NCI-H1092 treated with DMSO at 0.1 percent for 48 hours (cell line): ENCODE results near the gene WDCP.

Experiments used
- DNase-seq: peaks from one replicate; lab custom pipeline; 2025; lab: John Stamatoyannopoulos, UW

Gene WDCP

DNA sequence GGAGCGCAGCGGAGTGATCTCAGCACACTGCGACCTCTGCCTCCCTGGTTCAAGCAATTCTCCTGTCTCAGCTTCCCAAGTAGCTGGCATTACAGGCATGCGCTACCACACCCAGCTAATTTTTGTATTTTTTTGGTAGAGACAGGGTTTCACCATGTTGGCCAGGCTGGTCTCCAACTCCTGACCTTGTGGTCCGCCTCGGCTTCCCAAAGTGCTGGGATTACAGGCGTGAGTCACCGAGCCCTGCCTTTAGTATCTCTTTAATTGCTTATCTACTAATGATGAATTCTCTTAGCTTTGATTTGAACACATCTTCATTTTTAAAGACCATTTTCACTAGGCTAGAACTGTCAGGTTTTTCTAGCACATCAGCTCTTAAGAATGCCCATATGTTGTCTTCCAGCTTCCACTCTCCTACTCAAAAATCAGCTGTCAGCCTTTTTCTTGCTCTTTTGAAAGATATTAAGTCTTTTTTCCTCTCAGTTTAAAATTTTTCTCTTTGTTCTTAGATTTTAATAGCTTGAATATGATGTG lies 53.4 kb downstream of the WDCP start:
- no peak for DNase-seq

DNA sequence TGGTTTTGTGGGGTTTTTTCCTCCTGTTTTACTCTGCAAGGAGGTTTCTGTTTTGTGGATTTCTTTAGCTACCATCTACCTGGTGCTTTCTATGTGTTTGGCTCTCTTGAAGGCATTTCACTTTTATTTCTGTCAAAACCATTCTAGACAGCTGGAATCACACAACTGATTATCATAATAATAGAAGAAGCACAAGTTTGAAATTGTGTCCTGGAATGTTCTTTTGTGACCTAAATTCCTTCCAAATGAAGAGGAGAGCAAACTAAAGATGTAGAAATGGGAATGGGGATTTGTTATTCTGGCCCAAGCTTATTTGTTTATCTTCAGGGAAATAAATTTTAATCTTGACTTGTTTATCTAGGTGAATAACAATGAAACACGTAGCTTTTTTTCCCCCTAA lies 54.3 kb downstream of the WDCP start:
- no peak for DNase-seq

DNA sequence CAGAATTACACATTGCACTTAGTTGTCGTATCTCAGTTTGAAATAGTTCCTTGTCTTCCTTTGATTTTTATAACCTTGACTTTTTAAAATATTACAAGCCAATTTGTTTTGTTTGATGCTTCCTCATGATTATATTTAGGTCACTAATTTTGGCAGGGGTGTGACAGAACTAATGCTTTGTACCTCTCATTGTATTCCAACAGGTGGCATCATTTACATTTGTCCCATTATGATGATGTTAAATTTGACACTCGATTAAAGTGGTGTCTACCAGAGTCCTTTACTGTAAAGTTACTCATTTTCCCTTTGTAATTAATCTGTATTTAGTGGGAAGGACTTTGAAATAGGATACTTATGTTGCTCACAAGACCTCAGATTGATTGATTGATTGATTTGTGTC lies 58.8 kb downstream of the WDCP start:
- no peak for DNase-seq
